HG02840 (cell line): ENCODE results near the gene IGFBP4.

ENCODE experiments used
- ATAC-seq: cut with Tn5 transposase; IDR thresholded peaks from one replicate; pipeline ENCODE4 v1.9.1; 2021; ENCODE audit warnings: mild to moderate bottlenecking, moderate library complexity, moderate number of reproducible peaks; ENCODE audit not compliant: unreplicated experiment, low FRiP score

The IGFBP4 gene

DNA sequence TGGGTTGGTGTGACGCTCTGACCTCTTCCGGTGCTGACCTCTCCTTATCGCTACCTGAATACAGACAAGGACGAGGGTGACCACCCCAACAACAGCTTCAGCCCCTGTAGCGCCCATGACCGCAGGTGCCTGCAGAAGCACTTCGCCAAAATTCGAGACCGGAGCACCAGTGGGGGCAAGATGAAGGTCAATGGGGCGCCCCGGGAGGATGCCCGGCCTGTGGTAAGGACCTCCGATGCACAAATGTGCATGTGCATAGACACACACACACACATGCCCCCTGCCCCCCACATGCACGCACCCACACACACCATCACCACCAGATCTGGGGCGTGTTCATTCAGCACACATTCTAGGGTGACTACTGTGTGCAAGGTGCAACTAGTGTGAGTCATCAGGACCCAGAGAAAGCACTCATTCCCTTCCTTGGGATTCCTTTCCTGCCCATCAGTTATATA is 9.7 kb downstream of the IGFBP4 start:
- no peak for ATAC-seq

- ATAC-seq: no peak
Measured at GRCh38 chr17:40453881-40454612, 10.8 kb downstream of the IGFBP4 start.

DNA sequence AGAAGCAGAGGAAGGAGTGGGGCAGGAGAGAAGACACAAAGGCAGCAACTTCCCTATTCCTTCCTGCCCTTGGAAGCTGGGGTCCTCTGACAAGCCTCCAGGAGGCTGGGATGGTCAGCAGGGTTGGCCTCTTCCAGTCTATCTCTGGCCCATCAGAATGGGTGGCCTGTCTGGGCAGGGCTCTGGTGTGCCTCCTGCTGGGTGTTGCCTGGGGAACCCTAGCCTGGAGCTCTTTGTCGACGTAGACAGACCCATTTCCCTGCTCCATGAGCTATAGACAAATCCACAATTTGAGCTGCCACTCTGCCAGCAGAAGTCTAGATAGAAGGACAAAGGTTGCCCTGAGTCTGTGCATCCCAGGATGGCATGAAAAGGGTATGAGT is 11.4 kb downstream of the IGFBP4 start:
- no peak for ATAC-seq

- ATAC-seq: no peak
Measured at GRCh38 chr17:40456396-40456951, 13.2 kb downstream of the IGFBP4 start.

GRCh38 chr17:40457369-40457768 is 14.1 kb downstream of the IGFBP4 start:
- no peak for ATAC-seq

DNA sequence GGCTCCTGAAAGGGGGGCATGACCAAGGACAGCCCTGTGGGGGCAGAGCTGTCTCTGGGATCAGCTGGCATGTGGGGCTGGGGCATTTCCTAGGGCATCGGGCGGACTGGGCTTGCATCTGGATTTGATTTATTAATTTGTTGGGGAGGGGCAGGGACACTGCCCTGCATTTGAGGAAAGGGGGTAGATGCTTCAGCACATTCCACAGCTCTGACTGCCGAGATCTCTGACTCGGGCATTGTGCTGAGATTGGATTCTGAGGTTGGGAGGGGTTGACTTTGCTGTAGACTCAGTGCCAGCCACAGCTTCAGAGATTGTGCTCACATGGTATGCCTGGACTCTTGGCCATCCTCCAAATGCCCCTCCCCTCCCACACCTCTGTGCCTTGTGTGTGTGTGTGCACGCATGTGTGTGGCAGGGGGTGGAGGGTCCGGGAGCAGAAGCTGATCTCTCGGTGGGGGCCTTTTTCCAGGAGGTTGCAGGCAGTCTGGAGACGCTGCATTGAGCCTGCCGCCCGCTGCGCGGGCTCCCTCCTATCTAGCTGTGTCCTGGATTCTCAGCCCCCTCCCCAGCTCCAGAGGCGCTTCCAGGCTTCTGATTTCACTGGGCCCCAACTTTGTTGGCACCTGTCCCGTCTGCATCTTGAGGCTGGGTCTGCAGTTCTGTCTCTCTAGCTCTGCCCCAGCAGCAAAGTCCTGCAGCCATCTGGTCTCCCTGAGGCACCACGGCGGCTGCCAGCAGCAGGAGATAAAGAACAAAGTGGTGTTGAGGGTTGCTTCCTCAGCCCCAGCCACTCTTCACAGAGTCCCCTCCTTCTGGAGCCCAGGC is 14.9 kb downstream of the IGFBP4 start:
- no peak for ATAC-seq

DNA sequence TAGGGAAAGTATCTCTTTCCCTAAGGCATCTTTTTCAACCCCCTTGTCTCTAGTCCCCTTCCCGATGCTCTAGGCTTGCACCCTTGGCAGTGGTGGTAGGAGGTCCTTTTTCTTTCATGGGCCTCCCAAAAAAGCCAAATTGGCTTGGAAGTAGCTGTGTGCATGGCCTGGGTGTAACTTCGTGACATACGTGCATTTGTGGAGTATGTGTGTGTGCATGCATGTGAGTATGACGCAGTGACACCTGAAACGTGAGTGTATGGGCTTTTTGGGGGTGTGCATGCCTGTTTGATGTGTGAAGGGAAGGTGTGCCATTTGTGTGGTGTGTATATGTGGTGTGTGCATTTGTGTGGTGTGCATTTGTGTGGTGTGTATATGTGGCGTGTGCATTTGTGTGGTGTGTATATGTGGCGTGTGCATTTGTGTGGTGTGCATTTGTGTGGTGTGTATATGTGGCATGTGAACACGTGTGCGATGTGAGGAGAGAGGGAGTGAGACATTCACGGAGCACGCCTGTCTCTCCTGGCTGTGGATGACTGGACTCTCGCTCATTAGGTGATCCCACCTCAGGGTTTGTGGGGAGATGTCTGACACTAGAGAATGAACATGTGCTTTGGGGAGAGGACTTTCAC is 15.7 kb downstream of the IGFBP4 start:
- no peak for ATAC-seq

- no peak for ATAC-seq
Measured at GRCh38 chr17:40459636-40460603, 16.7 kb downstream of the IGFBP4 start.

DNA sequence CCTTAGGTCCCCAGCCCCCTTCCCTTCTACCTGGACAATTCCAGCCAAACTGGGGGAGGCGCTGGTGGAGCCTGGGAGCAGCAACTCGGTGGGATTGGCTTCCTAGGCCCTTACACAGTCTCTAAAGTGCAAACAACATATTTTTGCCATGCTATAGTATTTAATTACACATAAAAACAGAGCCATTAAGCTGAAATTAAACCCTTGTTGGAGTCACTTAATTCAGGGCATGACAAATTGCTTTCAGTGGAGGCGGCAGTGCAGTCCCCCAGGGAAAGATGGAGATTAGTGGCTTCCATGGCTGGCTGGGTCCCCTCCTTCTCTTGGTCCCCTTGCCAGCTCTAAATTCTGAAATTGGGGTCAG is 17.3 kb downstream of the IGFBP4 start:
- no peak for ATAC-seq

DNA sequence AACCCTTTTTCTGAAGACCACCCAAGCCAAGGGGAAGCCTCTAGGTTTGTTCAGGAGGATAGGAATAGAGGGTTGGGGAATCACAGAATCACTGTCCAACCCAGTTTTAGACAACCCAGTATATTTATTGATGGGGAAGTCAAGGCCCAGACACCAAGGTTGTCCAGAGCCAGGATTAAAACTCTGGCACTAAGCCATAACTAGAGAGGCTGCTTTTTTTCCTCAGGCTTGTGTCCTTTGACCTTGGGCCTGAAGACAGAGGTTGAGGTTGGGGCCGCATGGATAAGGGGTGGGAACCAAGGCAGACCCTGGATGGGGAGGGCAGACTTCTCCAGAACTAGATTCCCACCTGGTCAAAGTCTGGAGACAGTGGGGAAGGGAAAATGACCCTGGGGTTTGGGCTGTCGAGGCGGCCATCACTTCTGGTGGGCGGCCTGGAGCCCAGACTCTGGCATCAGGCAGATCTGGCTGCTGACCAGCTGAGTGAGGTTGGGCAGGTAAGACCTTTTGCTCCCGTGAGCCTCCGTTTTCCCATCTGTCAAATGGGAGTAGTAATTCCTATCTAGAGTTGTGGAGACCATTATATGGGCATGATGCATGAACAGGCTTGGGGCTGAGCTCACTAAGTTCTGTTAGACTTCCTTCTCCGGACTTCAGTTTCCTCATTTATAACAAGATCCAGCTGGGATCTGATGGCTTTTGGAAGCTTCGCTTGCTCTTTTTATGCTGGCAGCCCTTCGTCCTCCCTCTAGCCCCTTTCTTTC is 17.9 kb downstream of the IGFBP4 start:
- no peak for ATAC-seq

DNA sequence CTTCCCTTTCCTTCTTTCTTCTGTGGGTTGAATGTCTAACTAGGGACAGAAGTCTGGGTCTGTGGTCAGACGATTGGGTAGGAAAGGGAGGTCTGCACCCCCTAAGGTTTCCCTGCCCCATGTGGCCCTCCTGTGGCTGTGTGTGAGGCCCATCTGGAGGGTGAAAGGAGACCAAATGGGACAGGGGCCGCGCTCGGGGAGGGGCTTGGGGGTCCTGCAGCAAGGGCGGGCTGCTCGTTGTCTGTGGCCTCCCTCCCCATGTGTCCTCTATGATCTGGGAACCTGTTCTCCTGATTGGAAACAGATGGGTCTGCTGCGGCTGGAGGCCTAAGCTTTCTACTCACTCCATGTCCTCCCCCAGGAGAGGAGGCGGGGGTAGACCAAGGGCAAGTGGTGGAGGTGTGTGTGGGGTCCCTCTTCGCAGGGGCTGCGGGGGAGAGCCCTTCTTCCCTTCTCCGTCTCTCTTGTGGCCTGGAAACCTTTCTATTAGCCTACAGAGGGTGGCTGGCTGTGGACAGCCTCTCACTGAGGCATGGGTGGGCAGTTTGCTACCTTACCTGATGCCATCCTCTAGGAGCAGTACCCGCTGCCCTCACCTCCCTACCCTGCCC is 18.6 kb downstream of the IGFBP4 start:
- no peak for ATAC-seq

GRCh38 chr17:40462343-40463121 is 19.3 kb downstream of the IGFBP4 start:
- ATAC-seq: no peak

- no peak for ATAC-seq
Measured at GRCh38 chr17:40463122-40463550, 19.9 kb downstream of the IGFBP4 start.

DNA sequence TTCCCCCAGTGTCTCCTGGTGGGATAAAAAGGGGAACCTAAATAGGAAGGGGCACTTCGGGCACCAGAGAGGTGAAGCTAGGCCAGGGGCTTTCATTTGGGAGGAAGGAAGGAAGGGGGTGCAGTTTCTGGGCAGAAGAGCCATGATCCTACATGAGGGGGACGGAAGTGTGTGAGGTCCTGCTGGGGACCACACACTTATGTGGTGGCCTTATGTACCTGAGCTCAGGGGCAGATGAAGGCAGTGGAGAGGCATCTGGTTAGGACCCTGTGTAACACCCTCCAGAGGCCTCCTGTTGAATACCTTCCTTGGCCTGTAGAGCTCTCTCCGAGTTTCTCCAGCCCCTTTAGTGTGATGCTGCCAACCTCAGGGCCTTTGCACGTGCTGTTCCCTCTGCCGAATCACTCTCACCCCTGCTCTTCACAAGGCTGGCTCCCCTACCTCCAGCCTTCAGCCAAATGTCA is 21.2 kb downstream of the IGFBP4 start:
- ATAC-seq: no peak

- ATAC-seq: no peak
Measured at GRCh38 chr17:40466298-40466971, 23.2 kb downstream of the IGFBP4 start.

- ATAC-seq: no peak
Measured at GRCh38 chr17:40467281-40467867, 24.1 kb downstream of the IGFBP4 start.

DNA sequence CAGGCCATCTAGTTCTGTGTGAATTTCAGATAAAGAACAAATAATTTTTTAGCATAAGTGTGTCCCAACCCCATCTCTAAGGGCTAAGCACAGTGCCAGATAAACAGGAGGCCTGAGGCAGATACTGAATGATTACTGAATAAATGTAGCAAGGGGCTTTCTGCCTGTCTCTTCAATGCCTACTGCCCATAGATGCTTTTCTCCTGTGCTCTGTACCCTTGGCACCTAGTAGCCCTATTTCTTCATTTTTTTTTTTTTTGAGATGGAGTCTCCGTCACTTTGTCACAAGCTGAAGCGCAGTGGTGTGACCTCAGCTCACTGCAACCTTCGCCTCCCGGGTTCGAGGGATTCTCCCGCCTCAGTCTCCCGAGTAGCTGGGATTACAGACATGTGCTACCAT is 25.3 kb downstream of the IGFBP4 start:
- no peak for ATAC-seq
